ENCODE data around the gene GABARAP.

- TF ChIP-seq POLR2A (IDR thresholded peaks at IDR 0.05; ENCODE audit: low read depth, low read length) (no peak), POLR2AphosphoS5 (IDR thresholded peaks at IDR 0.05; ENCODE audit: low read depth, low read length) (no peak), TAF1 (IDR thresholded peaks at IDR 0.05; ENCODE audit: low read depth, low read length) (no peak), SPI1 (IDR thresholded peaks at IDR 0.05; ENCODE audit: low read depth, low read length) (no peak), PAX5 (IDR thresholded peaks at IDR 0.05; ENCODE audit: insufficient read depth, low read length, severe bottlenecking) (no peak), POU2F2 (IDR thresholded peaks at IDR 0.05; ENCODE audit: low read depth, low read length) (no peak)
Observed at GRCh38 chr17:7236808-7237207, 5.4 kb downstream of the GABARAP start.

Data from GM12891 (cell line).